GM12891 (cell line): ENCODE results near the gene LTBR.
A peak's percentile ranks its signal among the peaks of the same experiment; 100 is the strongest.

ENCODE experiments used
- PAX5 ChIP-seq: IDR thresholded peaks from 2 replicates; pipeline ENCODE4 v1.6.1; 2011; ENCODE audit warnings: low read length, moderate library complexity, mild to moderate bottlenecking; ENCODE audit not compliant: insufficient read depth, severe bottlenecking
- POLR2A ChIP-seq: IDR thresholded peaks from 2 replicates; pipeline ENCODE4 v1.6.1; 2011; ENCODE audit warnings: low read depth, low read length, control low read depth
- POLR2AphosphoS5 ChIP-seq: IDR thresholded peaks from 2 replicates; pipeline ENCODE4 v1.6.1; 2011; ENCODE audit warnings: low read depth, low read length, control low read depth
- POU2F2 ChIP-seq: IDR thresholded peaks from 2 replicates; pipeline ENCODE4 v1.6.1; 2011; ENCODE audit warnings: low read depth, mild to moderate bottlenecking, control low read depth, low read length, moderate library complexity
- SPI1 ChIP-seq: IDR thresholded peaks from 2 replicates; pipeline ENCODE4 v1.6.1; 2011; ENCODE audit warnings: low read depth, low read length, control low read depth
- TAF1 ChIP-seq: IDR thresholded peaks from 2 replicates; pipeline ENCODE4 v1.6.1; 2011; ENCODE audit warnings: low read depth, low read length, control low read depth

DNA sequence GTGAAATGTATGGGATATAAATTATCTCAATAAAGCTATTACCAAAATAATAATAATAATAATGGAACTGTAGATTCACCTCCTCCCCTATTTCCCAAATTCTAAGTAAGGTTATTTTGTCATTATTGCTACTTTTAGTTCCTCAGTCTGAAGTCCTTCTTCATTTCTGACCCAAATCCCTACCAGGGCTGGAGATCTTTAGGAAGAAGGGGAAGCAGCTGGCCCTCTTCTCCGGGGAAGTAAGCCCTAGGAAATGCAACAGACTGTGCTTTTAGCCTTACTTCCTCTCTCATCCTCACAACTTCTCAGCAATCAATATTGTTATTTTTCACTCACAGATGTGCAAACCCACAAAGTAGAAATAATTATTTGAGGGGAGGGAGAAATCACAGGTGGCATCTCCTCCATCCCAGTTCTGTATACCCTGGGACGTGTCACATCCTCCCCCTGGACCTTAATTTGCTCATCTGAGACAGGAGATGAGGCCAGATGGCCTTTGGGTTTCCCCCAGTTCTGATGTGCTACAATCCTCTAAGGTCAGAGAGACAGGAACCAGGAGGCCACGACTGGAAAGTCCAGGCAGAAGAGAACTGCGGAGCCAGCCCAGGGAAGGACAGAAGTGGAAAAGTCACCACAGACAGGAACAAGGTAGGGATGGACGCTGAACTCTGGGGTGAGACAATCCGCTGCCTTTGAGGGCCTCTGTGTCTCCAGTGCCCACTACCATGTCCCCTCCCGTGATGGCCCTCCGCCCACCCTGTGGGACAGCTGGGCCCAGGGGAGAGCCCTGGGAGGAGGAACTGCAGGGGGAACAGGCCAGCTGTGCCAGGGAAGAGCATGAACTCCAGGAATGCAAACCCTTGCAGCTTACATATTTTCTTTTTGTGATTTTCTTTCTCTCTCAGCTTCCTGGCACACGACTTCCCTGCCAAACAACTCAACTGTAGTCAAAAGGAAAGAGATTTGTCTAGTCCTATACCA lies 31.5 kb upstream of the LTBR start:
- TF ChIP-seq POLR2A = no peak
- TF ChIP-seq POLR2AphosphoS5 = no peak
- TF ChIP-seq TAF1 = no peak
- 0 out of 2 replicates have a peak, but pooled peaks have one; percentile 9 for TF ChIP-seq SPI1
- no peak for TF ChIP-seq PAX5
- TF ChIP-seq POU2F2 = no peak
